GM18511 (cell line): Measurements from ENCODE around the gene CCDC171.
"Not testable (repeated sequence)": the region's sequence is repeated elsewhere in the genome, so short reads cannot be mapped to it uniquely, and the experiment has no call there.

ENCODE experiments used
- ATAC-seq: cut with Tn5 transposase; IDR thresholded peaks from one replicate; pipeline ENCODE4 v1.9.1; 2021; ENCODE audit warnings: mild to moderate bottlenecking, moderate library complexity; ENCODE audit not compliant: unreplicated experiment

CCDC171 gene

DNA sequence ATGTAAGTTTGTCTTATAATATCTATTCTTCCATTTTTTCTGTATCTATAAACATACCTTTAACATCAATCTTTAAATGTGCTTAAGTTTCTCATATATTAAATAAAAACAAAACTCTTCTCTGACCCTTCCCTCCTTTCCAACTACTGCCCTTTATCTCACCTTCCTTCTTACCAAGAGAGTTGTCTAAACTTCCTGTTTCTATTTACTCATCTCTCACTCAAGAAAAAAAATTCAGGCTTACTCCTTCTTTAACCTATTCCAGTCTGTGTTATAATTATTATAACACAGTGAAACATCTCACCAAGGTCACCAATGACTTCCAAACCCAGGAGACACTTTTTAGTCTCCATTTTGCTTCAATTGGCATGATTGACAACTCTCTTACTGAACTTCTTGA lies 140.9 kb downstream of the CCDC171 start:
- no peak for ATAC-seq

DNA sequence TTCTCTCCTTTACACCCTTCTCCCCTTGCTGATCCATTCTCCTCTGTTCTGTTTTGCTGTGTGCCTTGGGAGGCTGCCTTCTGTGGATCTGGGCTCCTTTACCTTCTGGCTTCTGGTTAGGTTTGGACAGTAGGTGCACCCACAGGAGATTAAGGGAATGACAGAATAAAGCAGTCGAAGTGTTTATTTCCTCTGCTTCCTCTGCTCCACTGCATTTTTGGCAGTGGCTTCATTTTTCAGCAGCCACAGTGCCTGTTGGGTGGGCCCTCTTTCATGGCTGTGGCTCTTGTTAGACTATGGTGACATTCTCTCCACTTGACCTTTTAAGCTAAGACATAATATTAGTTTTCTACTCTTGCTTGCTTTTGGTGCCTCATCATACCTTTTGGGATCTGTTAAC lies 144.1 kb downstream of the CCDC171 start:
- ATAC-seq, result no peak

DNA sequence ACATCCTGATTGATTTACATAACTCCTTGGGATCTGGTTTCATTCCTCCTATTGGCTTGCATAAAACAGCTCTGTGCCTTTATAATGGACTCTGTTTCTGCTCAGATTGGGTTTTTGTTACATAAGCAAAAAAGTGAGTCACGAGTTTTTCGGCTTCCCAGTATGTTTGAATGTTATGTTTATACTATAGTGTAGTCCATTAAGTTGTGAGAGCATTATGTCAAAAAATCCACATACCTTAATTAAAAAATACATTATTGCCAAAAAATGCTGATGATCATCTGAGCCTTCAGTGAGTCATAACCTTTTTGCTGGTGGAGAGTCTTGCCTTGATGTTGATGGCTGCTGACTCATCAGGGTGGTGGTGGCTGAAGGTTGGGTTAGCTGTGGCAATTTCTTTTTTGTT lies 144.6 kb downstream of the CCDC171 start:
- ATAC-seq, result no peak

DNA sequence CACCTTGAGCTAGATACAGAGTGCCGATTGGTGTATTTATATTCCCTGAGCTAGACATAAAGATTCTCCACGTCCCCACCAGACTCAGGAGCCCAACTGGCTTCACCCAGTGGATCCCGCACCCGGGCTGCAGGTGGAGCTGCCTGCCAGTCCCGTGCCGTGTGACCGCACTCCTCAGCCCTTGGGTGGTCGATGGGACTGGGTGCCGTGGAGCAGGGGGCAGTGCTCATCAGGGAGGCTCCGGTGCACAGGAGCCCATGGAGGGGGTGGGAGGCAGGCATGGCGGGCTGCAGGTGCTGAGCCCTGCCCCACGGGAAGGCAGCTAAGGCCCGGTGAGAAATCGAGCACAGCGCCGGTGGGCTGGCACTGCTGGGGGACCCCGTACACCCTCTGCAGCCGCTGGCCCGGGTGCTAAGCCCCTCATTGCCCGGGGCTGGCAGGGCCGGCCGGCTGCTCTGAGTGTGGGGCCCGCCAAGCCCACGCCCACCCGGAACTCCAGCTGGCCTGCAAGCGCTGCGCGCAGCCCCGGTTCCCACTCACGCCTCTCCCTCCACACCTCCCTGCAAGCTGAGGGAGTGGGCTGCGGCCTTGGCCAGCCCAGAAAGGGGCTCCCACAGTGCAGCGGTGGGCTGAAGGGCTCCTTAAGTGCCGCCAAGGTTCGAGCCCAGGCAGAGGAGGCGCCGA lies 147.2 kb downstream of the CCDC171 start:
- ATAC-seq, result not testable (repeated sequence)

DNA sequence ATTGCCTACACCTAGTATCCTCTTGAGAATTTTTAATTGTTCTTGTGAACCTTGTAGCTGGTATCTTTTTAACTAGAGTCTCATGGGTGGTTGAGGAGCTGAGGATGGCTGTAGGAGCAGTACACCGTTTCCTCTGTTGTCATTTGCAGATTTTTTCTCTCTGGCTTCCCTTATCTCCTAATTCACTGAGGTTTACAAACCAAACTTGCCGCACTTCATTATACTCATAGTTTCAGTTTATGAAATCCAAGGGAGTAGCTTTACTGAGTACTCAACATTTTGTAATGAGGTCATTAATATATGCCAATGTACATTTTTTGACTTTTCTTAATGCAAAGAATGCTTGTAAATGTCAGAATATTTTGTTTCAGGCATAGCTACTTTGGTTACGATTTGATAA lies 154.2 kb downstream of the CCDC171 start:
- ATAC-seq, result no peak

DNA sequence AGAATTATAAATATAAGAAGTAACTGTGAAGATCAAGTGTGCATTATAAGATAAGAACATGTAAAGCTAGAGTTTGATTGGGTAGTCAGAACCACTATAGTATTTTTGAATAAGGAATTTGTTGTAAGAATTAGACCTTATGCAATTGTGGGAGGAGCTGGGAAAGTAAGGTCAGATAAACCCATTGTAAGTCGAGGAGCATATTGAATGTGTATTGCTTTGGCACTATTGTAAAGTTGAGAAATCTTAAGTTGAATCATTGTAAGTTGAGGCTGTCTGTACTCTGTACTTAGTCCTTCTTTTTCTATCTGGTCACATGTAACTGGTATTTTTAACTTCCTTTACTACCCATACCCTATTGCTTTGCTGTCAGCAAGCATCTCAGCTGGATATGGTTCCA lies 158.7 kb downstream of the CCDC171 start:
- no peak for ATAC-seq

DNA sequence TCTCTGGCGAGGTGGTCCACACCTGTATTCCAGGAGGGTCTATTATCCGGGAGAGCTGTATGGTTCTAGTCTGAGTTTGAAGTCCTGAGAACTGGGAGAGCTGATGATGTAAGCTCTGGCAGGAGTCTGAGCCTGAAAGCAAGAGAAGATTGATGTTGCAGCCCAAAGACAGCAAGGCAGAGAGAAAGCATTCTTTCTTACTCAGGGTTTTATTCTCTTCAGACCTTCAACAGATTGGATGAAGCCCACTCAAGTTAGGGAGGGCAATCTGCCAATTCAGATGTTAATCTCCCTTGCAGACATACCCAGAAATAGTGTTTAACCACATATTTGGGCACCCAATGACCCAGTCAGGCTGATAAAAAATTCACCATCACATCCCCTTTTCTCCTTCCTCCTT lies 159.1 kb downstream of the CCDC171 start:
- no peak for ATAC-seq

DNA sequence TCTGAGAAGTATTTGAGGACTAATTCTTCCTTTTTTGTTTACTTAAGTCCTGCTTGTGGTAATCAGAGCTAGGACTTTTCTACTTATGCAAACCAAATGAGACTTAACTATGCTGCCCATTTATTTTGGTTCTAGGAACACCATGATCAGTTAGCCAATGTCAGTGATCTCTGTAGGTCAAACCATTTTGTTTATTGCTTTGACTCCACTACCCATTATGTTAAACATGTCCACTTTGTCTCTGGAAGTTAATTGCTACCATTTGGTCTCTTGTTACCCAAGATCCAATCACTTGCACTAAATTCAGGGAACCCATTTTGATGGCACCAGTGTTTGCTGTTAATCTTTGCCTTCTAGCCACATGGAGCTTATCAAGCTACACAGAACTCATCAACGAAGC lies 161.9 kb downstream of the CCDC171 start:
- ATAC-seq, result no peak

DNA sequence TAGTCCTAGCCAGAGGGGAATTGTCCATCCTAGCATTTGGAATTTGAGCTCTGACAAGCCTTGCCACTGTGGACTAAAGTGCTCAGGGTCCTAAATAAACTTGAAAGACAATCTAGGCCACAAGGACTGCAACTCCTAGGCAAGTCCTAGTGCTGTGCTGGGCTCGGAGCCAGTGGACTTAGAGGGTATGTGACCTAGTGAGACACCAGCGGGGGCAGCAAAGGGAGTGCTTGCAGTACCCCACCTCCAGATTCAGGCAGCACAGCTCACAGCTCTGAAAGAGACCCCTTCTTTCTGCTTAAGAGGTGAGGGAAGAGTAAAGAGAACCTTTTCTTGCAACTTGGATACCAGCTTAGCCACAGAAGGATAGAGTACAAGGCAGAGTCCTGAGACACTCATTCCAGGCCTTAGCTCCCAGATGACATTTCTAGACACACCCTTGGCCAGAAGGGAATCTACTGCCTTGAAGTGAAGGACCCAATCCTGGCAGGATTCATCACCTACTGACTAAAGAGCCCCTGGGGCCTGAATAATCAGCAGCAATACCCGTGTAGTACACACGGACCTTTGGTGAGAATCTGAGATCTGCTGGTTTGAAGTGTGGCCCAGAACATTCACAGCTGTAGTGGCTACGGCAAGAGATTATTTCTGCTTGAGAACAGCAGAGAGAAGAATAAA lies 164.6 kb downstream of the CCDC171 start:
- no peak for ATAC-seq

DNA sequence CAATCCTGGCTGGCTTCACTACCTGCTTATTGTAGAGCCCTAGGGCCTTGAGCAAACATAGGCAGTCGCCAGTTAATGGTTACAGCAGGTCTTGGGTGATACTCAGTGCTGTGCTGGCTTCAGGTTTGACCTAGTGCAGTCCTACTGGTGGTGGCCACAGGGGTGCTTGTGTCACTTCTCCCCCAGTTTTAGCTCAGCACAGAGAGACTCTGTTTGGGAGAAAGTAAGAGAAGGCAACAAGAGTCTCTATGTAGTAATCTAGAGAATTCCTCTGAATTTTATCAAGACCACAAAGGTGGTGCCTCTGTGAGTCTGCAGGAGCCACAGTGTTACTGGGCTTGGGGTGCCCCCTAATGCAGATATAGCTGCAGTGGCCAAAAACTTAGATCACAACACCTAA lies 165.6 kb downstream of the CCDC171 start:
- no peak for ATAC-seq

DNA sequence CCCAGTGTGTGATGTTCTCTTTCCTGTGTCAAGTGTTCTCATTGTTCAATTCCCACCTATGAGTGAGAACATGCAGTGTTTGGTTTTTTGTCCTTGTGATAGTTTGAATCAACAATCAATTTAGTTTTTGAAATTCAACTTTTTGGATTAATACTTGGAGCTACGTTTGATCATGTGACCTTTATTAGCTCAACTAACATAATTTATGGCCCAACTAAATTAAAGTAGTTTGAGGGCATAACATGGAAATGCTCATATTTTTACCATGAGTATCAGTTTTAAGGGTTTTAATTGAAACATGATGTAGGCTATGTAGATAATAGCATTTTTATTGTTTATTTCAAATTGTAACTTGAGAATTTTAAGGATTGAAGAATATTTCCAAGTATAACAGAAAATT lies 168.0 kb downstream of the CCDC171 start:
- no peak for ATAC-seq

DNA sequence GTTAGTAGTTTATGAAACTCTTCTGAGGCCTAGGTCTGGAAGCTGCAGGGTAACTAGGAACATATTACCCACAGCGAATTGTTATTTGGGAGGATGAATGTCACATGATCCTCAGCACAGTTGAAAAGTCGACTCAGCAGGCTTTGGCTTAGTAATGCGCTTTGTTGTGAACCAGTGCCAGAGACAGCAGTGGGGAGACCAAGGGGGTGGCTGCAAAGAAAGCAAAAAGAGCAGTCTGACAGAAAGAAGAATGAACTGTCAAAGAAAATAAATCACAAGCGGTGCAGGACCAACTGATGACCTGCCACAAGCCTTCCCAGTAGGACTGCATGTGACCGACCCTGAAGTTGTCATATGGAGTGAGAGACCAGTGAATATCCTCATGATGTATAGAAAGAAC lies 170.0 kb downstream of the CCDC171 start:
- no peak for ATAC-seq

DNA sequence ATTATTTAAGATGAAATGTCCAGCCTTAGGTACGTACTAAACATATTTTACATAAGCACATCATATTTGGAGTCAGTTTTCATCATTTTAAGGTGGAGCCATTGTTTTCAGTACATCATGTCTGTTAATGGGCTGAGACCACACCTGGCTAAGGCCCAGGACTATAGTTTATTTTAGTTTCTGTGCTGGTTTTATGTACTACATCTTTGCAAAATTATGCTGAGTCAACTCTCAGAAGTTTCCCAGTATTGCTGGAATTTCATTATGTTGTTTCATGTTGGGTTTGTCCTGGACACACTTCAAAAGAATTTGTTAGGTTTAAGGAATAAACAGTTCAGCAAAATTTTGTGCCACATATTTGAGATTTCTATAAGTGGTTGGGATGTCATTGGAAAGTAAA lies 171.2 kb downstream of the CCDC171 start:
- no peak for ATAC-seq

DNA sequence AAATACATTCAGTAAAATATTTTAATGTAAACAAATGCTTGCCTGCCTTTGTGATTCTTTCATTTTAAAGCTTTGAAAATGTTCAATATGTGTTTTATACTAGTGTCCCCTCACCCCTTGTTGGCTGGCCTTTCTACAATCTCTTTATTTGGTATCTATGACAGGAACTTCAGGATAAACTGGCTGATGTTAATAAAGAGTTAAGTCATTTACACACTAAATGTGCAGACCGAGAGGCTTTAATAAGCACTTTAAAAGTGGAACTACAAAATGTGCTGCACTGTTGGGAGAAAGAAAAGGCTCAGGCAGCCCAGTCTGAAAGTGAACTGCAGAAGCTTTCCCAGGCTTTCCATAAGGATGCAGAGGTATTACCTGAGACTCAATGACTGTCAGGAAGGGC lies 171.8 kb downstream of the CCDC171 start:
- ATAC-seq, result no peak

DNA sequence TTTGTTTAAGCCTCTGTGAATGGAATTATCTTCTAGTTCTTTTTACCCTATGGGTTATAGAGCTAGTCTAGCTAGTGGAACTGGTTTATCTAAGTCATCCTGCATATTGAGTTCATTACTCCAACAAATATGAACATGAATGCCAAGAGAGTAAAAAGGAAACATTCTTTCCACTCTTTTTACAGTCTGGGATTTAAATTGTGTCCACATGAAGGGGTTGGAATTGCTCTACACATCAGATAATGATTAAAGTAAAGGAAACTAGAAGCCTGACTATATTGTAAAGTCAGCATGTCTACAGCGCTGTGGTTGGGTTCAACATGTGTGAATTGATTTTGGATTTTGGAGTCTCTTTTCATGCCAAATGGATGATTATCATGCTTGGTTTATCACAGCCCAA lies 173.1 kb downstream of the CCDC171 start:
- no peak for ATAC-seq

DNA sequence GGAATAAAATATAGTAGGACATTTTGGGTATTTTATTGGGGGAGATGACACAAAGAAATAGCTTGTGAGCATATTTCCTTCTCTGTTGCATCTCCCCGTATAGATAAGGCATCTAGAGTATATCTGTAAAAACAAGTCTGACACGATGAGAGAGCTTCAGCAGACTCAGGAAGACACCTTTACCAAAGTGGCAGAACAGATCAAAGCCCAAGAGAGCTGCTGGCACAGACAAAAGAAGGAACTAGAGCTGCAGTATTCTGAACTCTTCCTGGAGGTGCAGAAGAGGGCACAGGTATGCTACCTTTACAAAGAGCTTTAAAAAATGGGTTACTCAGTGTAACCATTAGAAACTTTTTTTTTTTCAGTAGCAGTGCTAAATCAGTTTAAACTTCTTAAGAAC lies 176.7 kb downstream of the CCDC171 start:
- ATAC-seq, result no peak

DNA sequence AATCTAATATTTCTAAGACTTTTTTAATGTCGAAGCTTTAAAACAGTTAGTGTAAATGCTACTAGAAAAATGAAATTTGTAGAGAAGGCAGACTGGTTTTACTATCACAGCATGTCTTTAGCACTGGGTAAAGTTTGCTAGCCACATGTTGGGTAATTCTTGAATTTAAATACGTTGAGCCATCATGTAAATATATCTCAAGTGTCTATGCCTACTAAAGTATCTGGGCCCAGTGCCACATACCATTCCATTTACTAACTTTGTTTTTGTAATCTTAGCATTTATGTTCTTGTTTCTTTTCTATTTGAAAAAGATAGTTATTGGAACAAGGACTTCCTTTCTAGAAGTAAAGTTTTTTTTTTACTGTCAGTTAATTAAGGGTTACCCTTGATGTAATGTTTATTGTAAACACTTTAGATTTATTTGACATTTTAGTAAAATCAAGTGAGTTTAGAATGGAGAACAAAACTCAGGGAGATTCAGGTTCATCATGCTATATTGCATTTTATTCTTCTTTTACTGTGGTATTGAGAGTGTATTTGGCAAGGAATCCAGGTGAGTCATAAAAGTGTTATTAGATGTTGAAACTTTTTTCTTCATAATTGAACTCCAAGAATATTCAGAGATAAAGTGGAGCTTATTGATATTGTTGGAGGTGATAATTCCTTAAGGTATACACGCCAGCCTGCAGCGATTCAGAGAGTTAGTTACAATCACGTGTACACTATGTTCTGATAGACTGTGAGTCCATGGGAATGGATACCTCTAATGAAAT lies 182.4 kb downstream of the CCDC171 start:
- no peak for ATAC-seq

DNA sequence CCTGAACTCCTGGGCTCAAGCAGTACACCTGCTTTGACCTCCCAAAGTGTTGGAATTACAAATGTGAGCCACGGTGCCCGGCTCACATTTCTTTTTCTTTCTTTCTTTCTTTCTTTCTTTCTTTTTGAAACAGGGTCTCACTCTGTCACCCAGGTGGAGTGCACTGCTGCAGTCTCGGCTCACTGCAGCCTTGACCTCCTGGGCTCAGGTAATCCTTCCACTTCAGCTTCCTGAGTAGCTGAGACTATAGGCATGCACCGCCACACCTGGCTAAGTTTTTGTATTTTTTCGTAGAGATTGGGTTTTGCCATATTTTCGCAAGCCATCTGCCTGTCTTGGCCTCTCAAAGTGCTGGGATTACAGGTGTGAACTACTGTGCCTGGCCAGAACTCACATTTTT lies 183.7 kb downstream of the CCDC171 start:
- ATAC-seq, result no peak

DNA sequence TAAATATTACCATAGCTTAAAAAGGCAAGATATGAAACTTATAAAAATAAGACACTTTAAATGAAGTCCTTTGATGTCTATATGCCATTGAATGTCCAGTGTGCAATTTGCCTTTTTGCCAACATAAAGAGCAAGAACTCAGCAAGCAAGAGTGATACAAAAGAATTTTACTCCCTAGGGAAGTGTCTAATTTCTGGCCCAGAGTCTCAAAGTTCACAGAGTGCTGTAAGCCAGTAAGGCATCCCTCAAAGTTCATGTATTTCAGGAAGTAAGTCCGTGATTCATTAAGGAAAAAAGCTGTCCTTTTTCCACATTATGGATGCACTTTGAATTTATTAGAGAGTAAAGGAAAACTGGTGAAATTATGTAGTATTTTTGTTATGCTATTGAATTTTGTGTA lies 185.2 kb downstream of the CCDC171 start:
- ATAC-seq, result no peak

DNA sequence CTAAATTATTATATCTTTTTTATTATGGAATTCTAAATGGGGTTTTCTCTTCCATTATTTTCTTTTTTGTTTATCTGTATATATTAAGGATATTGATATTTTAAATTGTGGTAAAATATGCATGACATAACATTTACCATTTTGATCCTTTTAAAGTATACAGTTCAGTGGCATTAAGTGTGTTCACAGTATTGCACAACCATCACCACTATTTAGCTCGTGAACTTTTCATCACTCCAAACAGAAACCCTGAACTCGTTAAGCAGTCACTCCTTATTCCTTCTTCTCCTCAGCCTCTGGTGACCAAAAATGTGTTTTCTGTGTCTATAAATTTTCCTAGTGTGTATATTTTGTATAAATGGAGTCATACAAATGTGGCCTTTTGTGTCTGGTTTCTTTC lies 188.2 kb downstream of the CCDC171 start:
- no peak for ATAC-seq

DNA sequence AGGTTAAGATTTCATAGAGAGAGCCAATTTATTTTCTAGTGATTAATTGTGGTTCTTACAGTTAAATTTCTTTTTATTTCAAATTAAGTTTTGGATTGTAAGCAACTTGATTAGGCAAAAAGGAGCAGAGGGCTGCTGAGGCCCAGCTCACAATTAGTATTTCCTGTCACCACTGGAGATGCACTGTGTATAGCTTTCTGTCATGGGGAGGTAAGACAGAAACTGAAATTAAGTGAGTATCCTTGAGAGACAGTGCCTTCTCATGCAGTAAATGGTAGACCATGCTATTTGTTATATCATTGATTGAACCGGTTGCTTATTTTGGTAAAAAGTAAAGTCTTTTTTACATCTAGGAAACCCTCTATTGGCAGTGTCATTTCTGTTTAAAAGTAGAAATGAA lies 190.7 kb downstream of the CCDC171 start:
- peak; percentile 73 for ATAC-seq

DNA sequence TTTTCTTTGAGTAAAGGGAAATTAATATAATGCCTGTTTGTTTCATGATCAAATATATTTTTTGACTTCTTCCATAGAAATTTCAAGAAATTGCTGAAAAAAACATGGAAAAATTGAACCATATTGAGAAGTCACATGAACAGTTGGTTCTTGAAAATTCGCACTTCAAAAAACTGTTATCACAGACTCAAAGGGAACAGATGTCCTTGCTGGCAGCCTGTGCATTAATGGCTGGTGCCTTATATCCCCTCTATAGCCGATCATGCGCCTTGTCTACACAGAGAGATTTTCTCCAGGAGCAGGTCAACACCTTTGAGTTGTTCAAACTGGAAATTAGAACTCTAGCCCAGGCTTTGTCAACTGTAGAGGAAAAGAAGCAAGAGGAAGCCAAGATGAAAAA lies 191.4 kb downstream of the CCDC171 start:
- no peak for ATAC-seq
